Lower leg skin (tissue), 4 donors: ENCODE results near the gene SEC14L1. TPM values are rescaled to one million over a fixed set of nuclear protein-coding genes. Genes with fewer than 3 reads are reported as not detected.
"Not testable (repeated sequence)": the region's sequence is repeated elsewhere in the genome, so short reads cannot be mapped to it uniquely, and the experiment has no call there.

Source experiments
- DNase-seq, 2 donors: peaks; one replicate each; pipeline ENCODE4 v3.0.0-alpha.2; 2019; ENCODE audit warnings: low spot score in 2 of 2
- H3K4me3 ChIP-seq: fragments of 200-600 bp; sonication (generic); 2 replicates; pipeline ENCODE4 v1.5.1; 2017; ENCODE audit warnings: mild to moderate bottlenecking, low read depth; ENCODE audit not compliant: poor library complexity, severe bottlenecking
- POLR2A ChIP-seq, 2 donors: fragments of 450-650 bp; IDR thresholded peaks; one replicate each; pipeline ENCODE4 v1.6.1; 2016 to 2017; ENCODE audit warnings: antibody characterized with exemption in 2 of 2, mild to moderate bottlenecking in 1 of 2, moderate library complexity in 1 of 2
- WGBS, 2 donors: methylation state at CpG; one replicate each; pipeline ENCODE4 v1.1.5; 2018; 5-methylcytosine and 5-hydroxymethylcytosine counted together
- intact Hi-C: fragments of 100-400 bp; cut with DNase I; formaldehyde crosslinking; loops from one replicate; pipeline ENCODE4 v1.15.0; 2023; ENCODE audit warnings: low total_unique reads
- total RNA-seq, 4 donors: library from RNA; depleted of rRNA; stranded (reverse); fragments of >200 nt; gene quantifications; one replicate each; pipeline ENCODE4 v1.1.0, GENCODE V29; 2016
- TF ChIP-seq, protein P1 (sequence below), 3 donors: fragments of 450-650 bp; IDR thresholded peaks; one replicate each; pipeline ENCODE4 v1.5.1; 2016; ENCODE audit warnings: antibody characterized with exemption in 3 of 3, mild to moderate bottlenecking in 3 of 3, moderate library complexity in 2 of 3

Gene SEC14L1
- total RNA-seq, 4 donors from 2014 or later: 19.1 to 59.5 (median 46.3) TPM

DNA sequence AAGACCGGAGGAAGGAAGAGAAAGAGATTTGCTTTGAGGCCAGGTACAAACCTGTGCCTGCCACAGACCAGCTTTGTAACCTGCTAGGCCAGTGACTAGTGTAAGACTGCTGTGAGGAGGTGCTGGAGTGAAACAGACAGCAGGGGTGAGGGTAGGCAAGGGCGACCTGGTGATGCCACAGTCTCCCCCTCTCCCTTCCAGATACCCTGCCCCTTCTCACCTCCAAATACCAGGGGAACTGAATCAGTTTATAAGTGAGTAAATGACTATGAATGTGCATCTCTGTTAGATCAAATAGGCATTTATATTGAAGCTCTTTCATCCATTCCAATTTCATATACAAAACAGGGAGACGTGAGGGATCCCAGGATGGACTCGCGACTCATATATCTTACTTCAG, 9.4 kb downstream of the SEC14L1 start:
- intact Hi-C loops: no loop called here
- DNase-seq: no peak
- WGBS, 2 donors: 92 to 94% methylated on average over 5 of the region's 5 CpGs
- no peak for TF ChIP-seq POLR2A (IDR thresholded peaks at IDR 0.05)
- TF ChIP-seq, protein P1, sequence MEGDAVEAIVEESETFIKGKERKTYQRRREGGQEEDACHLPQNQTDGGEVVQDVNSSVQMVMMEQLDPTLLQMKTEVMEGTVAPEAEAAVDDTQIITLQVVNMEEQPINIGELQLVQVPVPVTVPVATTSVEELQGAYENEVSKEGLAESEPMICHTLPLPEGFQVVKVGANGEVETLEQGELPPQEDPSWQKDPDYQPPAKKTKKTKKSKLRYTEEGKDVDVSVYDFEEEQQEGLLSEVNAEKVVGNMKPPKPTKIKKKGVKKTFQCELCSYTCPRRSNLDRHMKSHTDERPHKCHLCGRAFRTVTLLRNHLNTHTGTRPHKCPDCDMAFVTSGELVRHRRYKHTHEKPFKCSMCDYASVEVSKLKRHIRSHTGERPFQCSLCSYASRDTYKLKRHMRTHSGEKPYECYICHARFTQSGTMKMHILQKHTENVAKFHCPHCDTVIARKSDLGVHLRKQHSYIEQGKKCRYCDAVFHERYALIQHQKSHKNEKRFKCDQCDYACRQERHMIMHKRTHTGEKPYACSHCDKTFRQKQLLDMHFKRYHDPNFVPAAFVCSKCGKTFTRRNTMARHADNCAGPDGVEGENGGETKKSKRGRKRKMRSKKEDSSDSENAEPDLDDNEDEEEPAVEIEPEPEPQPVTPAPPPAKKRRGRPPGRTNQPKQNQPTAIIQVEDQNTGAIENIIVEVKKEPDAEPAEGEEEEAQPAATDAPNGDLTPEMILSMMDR (IDR thresholded peaks at IDR 0.05): no peak
- H3K4me3 ChIP-seq: no peak overlapping the region

DNA sequence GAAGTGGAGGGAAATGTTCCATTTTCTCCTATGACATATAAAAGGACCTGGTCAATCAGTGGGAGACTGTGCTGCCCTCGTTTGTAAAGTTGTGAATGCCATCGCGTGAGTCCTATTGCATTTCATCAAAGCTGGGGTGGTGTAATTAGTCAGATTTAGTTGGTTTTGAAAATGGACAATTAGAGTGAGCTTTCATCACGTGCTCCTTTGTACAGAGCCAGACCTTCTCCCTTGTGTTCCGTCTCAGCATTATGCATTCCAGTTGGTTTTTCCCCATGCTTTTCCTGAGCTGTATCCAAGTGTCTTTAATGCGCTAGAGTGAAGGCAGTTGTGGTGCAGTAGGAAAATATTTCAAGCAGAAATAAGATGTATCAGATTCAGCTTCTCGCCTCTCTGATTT, 10.4 kb downstream of the SEC14L1 start:
- WGBS, 2 donors: 69 to 71% methylated on average over 7 of the region's 7 CpGs
- no peak for DNase-seq
- TF ChIP-seq, protein P1 (IDR thresholded peaks at IDR 0.05): no peak
- intact Hi-C loops: no loop called here
- H3K4me3 ChIP-seq: no peak overlapping the region

DNA sequence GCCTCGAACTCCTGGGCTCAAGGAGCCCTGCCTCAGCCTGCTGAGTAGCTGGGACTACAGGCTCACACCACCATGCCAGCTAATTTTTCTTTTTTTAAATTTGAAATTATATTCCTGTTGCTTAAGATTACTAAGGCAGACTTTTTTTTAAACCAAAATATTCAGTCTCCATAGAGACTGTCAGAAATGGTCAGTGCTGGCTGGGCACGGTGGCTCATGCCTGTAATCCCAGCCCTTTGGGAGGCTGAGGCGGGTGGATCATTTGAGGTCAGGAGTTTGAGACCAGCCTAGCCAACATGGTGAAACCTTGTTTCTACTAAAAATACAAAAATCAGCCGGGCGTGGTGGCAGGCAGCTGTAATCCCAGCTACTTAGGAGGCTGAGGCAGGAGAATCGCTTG, 11.3 kb downstream of the SEC14L1 start:
- DNase-seq, intact Hi-C loops, H3K4me3 ChIP-seq: not testable (repeated sequence)
- WGBS, 2 donors: 69 to 72% methylated on average over 6 of the region's 6 CpGs

DNA sequence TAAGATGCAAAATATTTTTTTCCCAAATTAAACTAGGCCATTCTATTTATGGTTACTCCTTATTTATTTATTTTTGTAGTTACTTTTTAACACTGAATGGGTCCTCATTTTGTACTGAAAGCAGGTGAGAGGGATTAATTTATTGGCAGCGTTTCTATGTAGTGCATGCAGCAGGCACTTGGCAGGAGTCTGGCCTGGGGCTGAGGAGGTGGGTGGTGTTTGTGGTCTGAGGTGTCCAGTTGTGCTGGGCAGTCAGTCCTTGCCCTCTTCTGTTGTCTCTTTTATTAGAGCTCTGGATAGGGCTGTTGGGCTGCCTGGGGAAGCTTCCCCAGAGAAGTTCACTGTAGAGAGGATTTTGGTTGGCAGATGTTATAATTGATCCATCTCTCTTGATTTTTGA, 12.7 kb downstream of the SEC14L1 start:
- TF ChIP-seq, protein P1 (IDR thresholded peaks at IDR 0.05): no peak
- no peak for TF ChIP-seq POLR2A (IDR thresholded peaks at IDR 0.05)
- 19 to 24% methylated on average over 1 of the region's 1 CpG for WGBS, 2 donors
- H3K4me3 ChIP-seq: no peak overlapping the region
- DNase-seq: no peak
- intact Hi-C loops: no loop called here

DNA sequence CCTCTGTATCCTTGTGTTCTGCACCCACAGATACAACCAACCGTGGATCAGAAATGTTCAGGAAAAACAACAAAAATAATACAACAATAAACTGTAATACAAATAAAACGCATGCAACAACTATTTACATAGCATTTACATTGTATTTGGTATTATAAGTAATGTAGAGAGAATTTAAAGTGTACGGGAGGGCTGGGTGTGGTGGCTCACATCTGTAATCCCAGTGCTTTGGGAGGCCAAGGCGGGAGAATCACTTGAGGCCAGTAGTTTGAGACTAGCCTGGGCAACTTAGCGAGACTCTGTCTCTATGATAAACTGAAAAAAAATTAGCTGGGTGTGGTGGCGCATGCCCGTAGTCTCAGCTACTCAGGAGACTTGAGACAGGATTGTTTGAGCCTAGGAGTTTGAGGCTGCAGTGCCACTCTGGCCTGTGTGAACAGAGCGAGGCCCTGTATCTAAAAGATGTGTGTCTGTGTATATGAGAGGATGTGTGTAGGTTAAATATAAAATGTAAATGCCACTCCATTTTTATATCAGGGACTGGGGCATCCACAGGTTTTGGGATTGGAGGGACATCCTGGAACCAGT, 13.3 kb downstream of the SEC14L1 start:
- WGBS, 2 donors: 71 to 72% methylated on average over 8 of the region's 8 CpGs
- intact Hi-C loops: no loop called here
- TF ChIP-seq, protein P1 (IDR thresholded peaks at IDR 0.05): no peak
- TF ChIP-seq POLR2A (IDR thresholded peaks at IDR 0.05): no peak
- no peak for DNase-seq
- H3K4me3 ChIP-seq: no peak overlapping the region

DNA sequence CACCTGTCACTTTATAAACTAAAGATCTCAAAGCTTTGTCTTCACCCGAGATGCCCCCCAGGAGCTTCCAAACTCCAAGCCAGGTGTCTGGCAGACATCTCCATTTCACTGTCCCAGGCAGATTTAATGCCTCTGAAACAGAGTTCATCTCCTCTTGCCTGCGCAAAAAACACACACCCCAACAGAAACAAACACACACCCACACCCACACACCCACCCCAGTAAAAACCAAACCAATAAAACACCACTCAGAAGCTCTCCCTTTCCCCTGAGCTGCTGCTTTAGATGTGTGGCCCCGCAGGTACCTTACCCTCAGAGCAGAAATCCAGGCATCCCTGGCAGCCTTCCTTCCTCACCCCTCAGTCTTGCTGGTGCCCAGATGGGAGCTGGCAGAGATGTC, 14.4 kb downstream of the SEC14L1 start:
- no peak for DNase-seq
- intact Hi-C loops: no loop called here
- TF ChIP-seq, protein P1 (IDR thresholded peaks at IDR 0.05): no peak
- no peak for TF ChIP-seq POLR2A (IDR thresholded peaks at IDR 0.05)
- no peak overlapping the region for H3K4me3 ChIP-seq
- 75 to 85% methylated on average over 3 of the region's 3 CpGs for WGBS, 2 donors

DNA sequence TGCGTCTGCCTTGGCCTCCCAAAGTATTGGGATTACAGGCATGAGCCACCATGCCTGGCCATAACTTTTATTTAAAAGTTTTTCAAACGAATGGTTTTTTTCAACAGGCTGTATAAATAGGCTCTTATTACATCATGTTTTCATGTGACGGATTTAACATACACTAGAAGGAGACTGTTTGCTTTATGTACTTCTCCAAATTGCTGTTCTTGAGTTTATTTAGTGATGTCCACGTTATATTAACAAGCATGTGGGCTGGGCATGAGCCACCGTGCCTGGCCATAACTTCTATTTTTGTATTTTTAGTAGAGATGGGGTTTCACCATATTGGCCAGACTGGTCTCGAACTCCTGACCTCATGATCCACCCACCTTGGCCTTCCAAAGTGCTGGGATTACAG, 17.0 kb downstream of the SEC14L1 start:
- H3K4me3 ChIP-seq, DNase-seq, intact Hi-C loops: not testable (repeated sequence)
- WGBS, 2 donors: 82 to 84% methylated on average over 6 of the region's 6 CpGs
